H1 (cell line): ENCODE data around the gene KATNIP. TPM values are rescaled to one million over a fixed set of nuclear protein-coding genes. Genes with fewer than 3 reads are reported as not detected.

Source experiments
- CTCF ChIA-PET: fragments of 300-600 bp; sonication (Branson Sonifier 250); formaldehyde crosslinking; loops from one replicate; lab custom pipeline; 2021; ENCODE audit not compliant: partially characterized antibody; lab: Charles Lee
- POLR2A ChIA-PET: fragments of 300-600 bp; sonication (Branson Sonifier 250); formaldehyde crosslinking; loops from one replicate; lab custom pipeline; 2021; ENCODE audit warnings: inconsistent platforms; ENCODE audit not compliant: partially characterized antibody; lab: Charles Lee
- DNase-seq, 2 experiments: peaks; one replicate each; pipeline versions ENCODE4 v3.0.0 to v3.0.0-alpha.2; 2010 to 2022; ENCODE audit warnings: low spot score in 2 of 2, low read depth in 1 of 2, mixed read lengths in 1 of 2
- FAIRE-seq: peaks from 2 replicates; lab custom pipeline; 2011; peaks lifted over from hg19 to GRCh38; lab: Jason Lieb, UNC
- H2AFZ ChIP-seq: 2 replicates; pipeline ENCODE4 v1.8.1; 2012; ENCODE audit warnings: low read length, inconsistent platforms
- H2AK5ac ChIP-seq: 2 replicates; pipeline ENCODE4 v1.6.1; 2013; ENCODE audit warnings: low read depth, low read length
- H2BK120ac ChIP-seq: replicated peaks from 2 replicates; pipeline ENCODE3; 2013; ENCODE audit warnings: low read depth, low read length, inconsistent platforms
- H2BK12ac ChIP-seq: 2 replicates; pipeline ENCODE4 v1.6.1; 2013; ENCODE audit warnings: low read depth, low read length
- H2BK15ac ChIP-seq: 2 replicates; pipeline ENCODE4 v1.6.1; 2013; ENCODE audit warnings: low read length
- H2BK20ac ChIP-seq: 2 replicates; pipeline ENCODE4 v1.6.1; 2013; ENCODE audit warnings: low read length
- H2BK5ac ChIP-seq: 2 replicates; pipeline ENCODE4 v1.6.1; 2013; ENCODE audit warnings: low read depth, low read length
- H3K14ac ChIP-seq: 2 replicates; pipeline ENCODE4 v1.6.1; 2013; ENCODE audit warnings: inconsistent platforms; ENCODE audit not compliant: insufficient read length
- H3K18ac ChIP-seq: 2 replicates; pipeline ENCODE4 v1.6.1; 2013; ENCODE audit warnings: low read length; ENCODE audit errors: extremely low read depth
- H3K23ac ChIP-seq: 2 replicates; pipeline ENCODE4 v1.6.1; 2013; ENCODE audit warnings: inconsistent platforms; ENCODE audit not compliant: insufficient read length
- H3K23me2 ChIP-seq: 2 replicates; pipeline ENCODE4 v1.6.1; 2013; ENCODE audit warnings: low read depth, low read length
- H3K27ac ChIP-seq: 2 replicates; pipeline ENCODE4 v1.6.1; 2011; ENCODE audit warnings: low read depth, low read length, inconsistent platforms
- H3K27me3 ChIP-seq, 4 experiments: replicated peaks in 1 of 4; 1 replicate in 1 of 4; 2 replicates in 3 of 4; pipeline versions ENCODE4 v1.6.1 to v1.8.1; 2011 to 2013; ENCODE audit warnings: low read length in 3 of 4, mild to moderate bottlenecking in 3 of 4, inconsistent platforms in 2 of 4, mixed read lengths in 2 of 4, moderate library complexity in 1 of 4; ENCODE audit not compliant: control insufficient read depth in 3 of 4, insufficient read depth in 3 of 4; ENCODE audit errors: extremely low read depth in 1 of 4
- H3K36me3 ChIP-seq, 4 experiments: 2 replicates each; pipeline versions ENCODE4 v1.6.1 to v1.8.1; 2011 to 2013; ENCODE audit warnings: mild to moderate bottlenecking in 4 of 4, low read length in 3 of 4, moderate library complexity in 2 of 4, control low read depth in 1 of 4, inconsistent platforms in 1 of 4; ENCODE audit not compliant: insufficient read depth in 4 of 4, control insufficient read depth in 2 of 4
- H3K4ac ChIP-seq: replicated peaks from 2 replicates; pipeline ENCODE3; 2013; ENCODE audit warnings: low read length, low read depth, mixed read lengths, inconsistent platforms; ENCODE audit not compliant: insufficient read length
- H3K4me1 ChIP-seq, 4 experiments: replicated peaks in 1 of 4; 1 replicate in 1 of 4; 2 replicates in 3 of 4; pipeline versions ENCODE4 v1.6.1 to v1.8.1; 2011 to 2013; ENCODE audit warnings: low read length in 3 of 4, inconsistent platforms in 2 of 4, mixed read lengths in 1 of 4; ENCODE audit not compliant: insufficient read depth in 4 of 4, control insufficient read depth in 3 of 4
- H3K4me2 ChIP-seq, 2 experiments: 2 replicates each; pipeline versions ENCODE4 v1.6.1 to v1.8.1; 2011 to 2013; ENCODE audit warnings: low read depth in 2 of 2, low read length in 2 of 2, control low read depth in 1 of 2, inconsistent platforms in 1 of 2, mild to moderate bottlenecking in 1 of 2; ENCODE audit not compliant: insufficient read depth in 1 of 2
- H3K4me3 ChIP-seq, 4 experiments: fragments of 200-600, 300-600 bp in 1 of 4; sonication (generic), shearing (Covaris generic), sonication (Bioruptor Twin) in 1 of 4; 2 replicates each; pipeline versions ENCODE4 v1.5.1 to v1.8.1; 2011 to 2016; ENCODE audit warnings: low read length in 4 of 4, low read depth in 3 of 4, control low read depth in 2 of 4, inconsistent platforms in 2 of 4, mild to moderate bottlenecking in 2 of 4, mixed read lengths in 1 of 4, moderate library complexity in 1 of 4; ENCODE audit not compliant: insufficient read depth in 2 of 4; ENCODE audit errors: extremely low read depth in 1 of 4
- H3K56ac ChIP-seq: replicated peaks from 2 replicates; pipeline ENCODE3; 2013; ENCODE audit warnings: low read depth, mild to moderate bottlenecking, mixed read lengths, low read length, inconsistent platforms; ENCODE audit not compliant: insufficient read length
- H3K79me1 ChIP-seq: 2 replicates; pipeline ENCODE4 v1.6.1; 2013; ENCODE audit warnings: low read depth, low read length, control low read depth
- H3K79me2 ChIP-seq, 2 experiments: 2 replicates each; pipeline versions ENCODE4 v1.6.1 to v1.8.1; 2012 to 2013; ENCODE audit warnings: low read length in 2 of 2, mild to moderate bottlenecking in 2 of 2, inconsistent platforms in 1 of 2; ENCODE audit not compliant: insufficient read depth in 2 of 2, control insufficient read depth in 1 of 2
- H3K9ac ChIP-seq, 4 experiments: replicated peaks in 1 of 4; 1 replicate in 1 of 4; 2 replicates in 3 of 4; pipeline versions ENCODE4 v1.6.1 to v1.8.1; 2011 to 2013; ENCODE audit warnings: low read depth in 3 of 4, low read length in 3 of 4, control low read depth in 2 of 4, mild to moderate bottlenecking in 2 of 4, moderate library complexity in 2 of 4, inconsistent platforms in 1 of 4; ENCODE audit errors: extremely low read depth in 1 of 4
- H3K9me3 ChIP-seq, 2 experiments: 2 replicates each; pipeline versions ENCODE4 v1.6.1 to v1.8.1; 2012 to 2013; ENCODE audit warnings: mild to moderate bottlenecking in 2 of 2, moderate library complexity in 2 of 2, control low read depth in 1 of 2, inconsistent platforms in 1 of 2, low read depth in 1 of 2, low read length in 1 of 2, mixed read lengths in 1 of 2; ENCODE audit not compliant: insufficient read depth in 2 of 2
- H4K20me1 ChIP-seq, 2 experiments: replicated peaks in 1 of 2; 2 replicates each; pipeline versions ENCODE3 to v1.8.1; 2011 to 2013; ENCODE audit warnings: inconsistent platforms in 2 of 2, low read length in 2 of 2, mild to moderate bottlenecking in 1 of 2; ENCODE audit not compliant: insufficient read depth in 2 of 2, control insufficient read depth in 1 of 2
- H4K5ac ChIP-seq: 2 replicates; pipeline ENCODE4 v1.6.1; 2013; ENCODE audit warnings: low read length, low read depth, mixed read lengths, inconsistent platforms; ENCODE audit not compliant: insufficient read length
- H4K8ac ChIP-seq: 2 replicates; pipeline ENCODE4 v1.8.0; 2013; ENCODE audit warnings: mild to moderate bottlenecking, moderate library complexity, low read length, inconsistent platforms; ENCODE audit not compliant: insufficient read depth; ENCODE audit errors: extremely low read depth
- H4K91ac ChIP-seq: replicated peaks from 2 replicates; pipeline ENCODE3; 2013; ENCODE audit warnings: low read length, mixed read lengths, inconsistent platforms; ENCODE audit not compliant: insufficient read length
- ASH2L ChIP-seq: fragments of 200-600, 300-600 bp; sonication (generic); IDR thresholded peaks from one replicate; pipeline ENCODE4 v1.7.1; 2017; ENCODE audit warnings: low read length
- BACH1 ChIP-seq: IDR thresholded peaks from 2 replicates; pipeline ENCODE4 v1.6.1; 2012; ENCODE audit warnings: low read length, improper control_type of control experiment
- BRCA1 ChIP-seq: IDR thresholded peaks from 2 replicates; pipeline ENCODE4 v1.6.1; 2012; ENCODE audit warnings: low read depth, low read length, improper control_type of control experiment
- GABPA ChIP-seq: IDR thresholded peaks from 2 replicates; pipeline ENCODE4 v1.6.1; 2011; ENCODE audit warnings: mild to moderate bottlenecking, low read length, moderate library complexity, borderline replicate concordance; ENCODE audit not compliant: insufficient read depth
- HDAC2 ChIP-seq, 2 experiments: fragments of 300-600 bp in 1 of 2; sonication (generic) in 1 of 2; IDR thresholded peaks; 2 replicates each; pipeline ENCODE4 v1.6.1; 2011 to 2012; ENCODE audit warnings: low read depth in 2 of 2, low read length in 2 of 2, mild to moderate bottlenecking in 2 of 2, moderate library complexity in 2 of 2, borderline replicate concordance in 1 of 2, inconsistent platforms in 1 of 2
- KDM1A ChIP-seq: fragments of 200-600, 300-600 bp; sonication (generic); IDR thresholded peaks from 2 replicates; pipeline ENCODE4 v1.7.1; 2016; ENCODE audit warnings: mild to moderate bottlenecking, low read length, borderline replicate concordance
- SAP30 ChIP-seq: fragments of 300-600 bp; sonication (generic); IDR thresholded peaks from 2 replicates; pipeline ENCODE4 v1.7.1; 2012; ENCODE audit warnings: low read length, moderate library complexity, mild to moderate bottlenecking, inconsistent platforms; ENCODE audit not compliant: insufficient read depth, insufficient replicate concordance
- SP1 ChIP-seq: IDR thresholded peaks from 2 replicates; pipeline ENCODE4 v1.6.1; 2011; ENCODE audit warnings: low read depth, low read length
- SUZ12 ChIP-seq: fragments of 200-600 bp; sonication (generic); IDR thresholded peaks from 2 replicates; pipeline ENCODE4 v1.6.1; 2012; ENCODE audit warnings: mild to moderate bottlenecking, inconsistent platforms, low read length, moderate library complexity, mixed read lengths
- WGBS, 2 experiments: shearing (Covaris generic) in 1 of 2; methylation state at CpG; one replicate each; pipeline versions ENCODE4 v1.1.6 to v1.1.7; 2013 to 2015; ENCODE audit warnings: low lambda C conversion rate in 2 of 2, mixed read lengths in 2 of 2, inconsistent platforms in 1 of 2, low coverage in 1 of 2, missing lambda C conversion rate in 1 of 2; ENCODE audit not compliant: insufficient replicate concordance in 2 of 2, insufficient coverage in 1 of 2, insufficient read length in 1 of 2; ENCODE audit errors: extremely low coverage in 1 of 2, missing lambda C conversion rate in 1 of 2; 5-methylcytosine and 5-hydroxymethylcytosine counted together
- polyA plus RNA-seq, 7 experiments: library from polyadenylated mRNA; depleted of rRNA in 3 of 7; stranded (reverse) in 5 of 7; unstranded in 2 of 7; fragments of >200 nt in 5 of 7; fragments of 200-250 nt in 2 of 7; gene quantifications; 1 replicate in 5 of 7; 2 replicates in 1 of 7; 4 replicates in 1 of 7; pipeline versions ENCODE4 v1.2.1 to v1.2.3, GENCODE V29; 2011 to 2013; ENCODE audit warnings: missing spikeins in 2 of 7, mixed read lengths in 2 of 7
- total RNA-seq: library from RNA; stranded (reverse); fragmentation: NEBNext Ultra II Directional; extraction: Animal tissue kit (Norgen Biotek cat#: 25700); gene quantifications from 2 replicates; pipeline ENCODE4 v1.2.1, GENCODE V29; 2021
- TF ChIP-seq, protein P1 (sequence below): IDR thresholded peaks from 2 replicates; pipeline ENCODE4 v1.6.1; 2012; ENCODE audit warnings: low read length, inconsistent platforms

Gene KATNIP
- total and polyA plus RNA-seq, 2 of the 8 experiments (the other 6 are each of a cell fraction or from before 2014, with no cell fraction given): 7.9 to 20.0 TPM

- H3K9ac ChIP-seq: no peak overlapping the region
- H2AK5ac ChIP-seq: no peak overlapping the region
- no peak overlapping the region for H2BK120ac ChIP-seq
- H2BK15ac ChIP-seq: no peak overlapping the region
- H3K4ac ChIP-seq: no peak overlapping the region
- DNase-seq (no peak), FAIRE-seq (no peak)
- H3K27me3 ChIP-seq: no peaks in the 10 kb centered on the region
- H3K18ac ChIP-seq: no peak overlapping the region
- no peak overlapping the region for H2BK12ac ChIP-seq
- no peak overlapping the region for H2BK5ac ChIP-seq
- H3K27ac ChIP-seq: no peak overlapping the region
- no peaks in the 10 kb centered on the region for H3K36me3 ChIP-seq
- H3K14ac ChIP-seq: no peak overlapping the region
- no peak overlapping the region for H3K4me2 ChIP-seq
- H3K9me3 ChIP-seq: no peaks in the 10 kb centered on the region; a peak in 1 of 4 replicates
- H3K4me1 ChIP-seq: 0 out of 7 replicates have a peak, but pooled peaks cover 0 to 2% (median 0%) of the 10 kb centered on the region in 4 experiments
- no peaks in the 10 kb centered on the region for H4K20me1 ChIP-seq
- POLR2A ChIA-PET: no interaction called here
- H3K79me2 ChIP-seq: no peaks in the 10 kb centered on the region
- TF ChIP-seq BACH1 (no peak), KDM1A (no peak), HDAC2 (IDR thresholded peaks at IDR 0.05; ENCODE audit: borderline replicate concordance in 1 of 2, low read depth in 2 of 2, low read length in 2 of 2) (no peak), SAP30 (no peak), SP1 (no peak), BRCA1 (no peak), ASH2L (no peak), SUZ12 (no peak), GABPA (no peak)
- TF ChIP-seq, protein P1, sequence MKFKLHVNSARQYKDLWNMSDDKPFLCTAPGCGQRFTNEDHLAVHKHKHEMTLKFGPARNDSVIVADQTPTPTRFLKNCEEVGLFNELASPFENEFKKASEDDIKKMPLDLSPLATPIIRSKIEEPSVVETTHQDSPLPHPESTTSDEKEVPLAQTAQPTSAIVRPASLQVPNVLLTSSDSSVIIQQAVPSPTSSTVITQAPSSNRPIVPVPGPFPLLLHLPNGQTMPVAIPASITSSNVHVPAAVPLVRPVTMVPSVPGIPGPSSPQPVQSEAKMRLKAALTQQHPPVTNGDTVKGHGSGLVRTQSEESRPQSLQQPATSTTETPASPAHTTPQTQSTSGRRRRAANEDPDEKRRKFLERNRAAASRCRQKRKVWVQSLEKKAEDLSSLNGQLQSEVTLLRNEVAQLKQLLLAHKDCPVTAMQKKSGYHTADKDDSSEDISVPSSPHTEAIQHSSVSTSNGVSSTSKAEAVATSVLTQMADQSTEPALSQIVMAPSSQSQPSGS: no peak
- H3K23me2 ChIP-seq: no peaks in the 10 kb centered on the region
- CTCF ChIA-PET: no interaction called here
- H4K8ac ChIP-seq: no peak overlapping the region
- H4K5ac ChIP-seq: no peak overlapping the region
- no peak overlapping the region for H2BK20ac ChIP-seq
- no peak overlapping the region for H2AFZ ChIP-seq
- H3K4me3 ChIP-seq: no peak overlapping the region
- no peak overlapping the region for H3K56ac ChIP-seq
- no peak overlapping the region for H4K91ac ChIP-seq
- no peak overlapping the region for H3K23ac ChIP-seq
- H3K79me1 ChIP-seq: no peaks in the 10 kb centered on the region
- 87% methylated on average over 8 of the region's 8 CpGs; no CpG with 5 or more reads in 1 of the 2 experiments for WGBS, 2 experiments
Observed at GRCh38 chr16:27586711-27587110, 36.8 kb downstream of the KATNIP start.
